HepG2 (cell line): ENCODE measurements around the gene CYB5R3. TPM values are rescaled to one million over a fixed set of nuclear protein-coding genes. Genes with fewer than 3 reads are reported as not detected.

ENCODE experiments used
- ARID5B ChIP-seq: IDR thresholded peaks from 2 replicates; pipeline ENCODE4 v1.4.0; 2020; ENCODE audit warnings: mild to moderate bottlenecking, missing genetic modification reagents
- CBX5 ChIP-seq: sonication (generic); formaldehyde crosslinking; IDR thresholded peaks from 2 replicates; pipeline ENCODE4 v1.4.0; 2020; ENCODE audit warnings: missing genetic modification reagents, borderline replicate concordance
- CREM ChIP-seq, 2 experiments: sonication (generic) in 1 of 2; formaldehyde crosslinking in 1 of 2; IDR thresholded peaks; 2 replicates each; pipeline versions ENCODE4 v1.4.0 to v1.6.1; 2016 to 2020; ENCODE audit warnings: antibody characterized with exemption in 1 of 2, mild to moderate bottlenecking in 1 of 2, missing genetic modification reagents in 1 of 2
- FOXP4 ChIP-seq: sonication (generic); formaldehyde crosslinking; IDR thresholded peaks from 2 replicates; pipeline ENCODE4 v1.4.0; 2020; ENCODE audit warnings: missing genetic modification reagents
- KIAA2018 ChIP-seq: sonication (generic); formaldehyde crosslinking; IDR thresholded peaks from 2 replicates; pipeline ENCODE4 v1.5.0; 2020; ENCODE audit warnings: mild to moderate bottlenecking, missing genetic modification reagents, borderline replicate concordance
- MIER3 ChIP-seq: IDR thresholded peaks from 2 replicates; pipeline ENCODE4 v1.6.1; 2016; ENCODE audit warnings: missing compliant biosample characterization, borderline replicate concordance
- PITX1 ChIP-seq: sonication (generic); formaldehyde crosslinking; IDR thresholded peaks from 2 replicates; pipeline ENCODE4 v1.5.1; 2020; ENCODE audit warnings: mild to moderate bottlenecking, missing genetic modification reagents
- SPEN ChIP-seq: sonication (generic); formaldehyde crosslinking; IDR thresholded peaks from 2 replicates; pipeline ENCODE4 v1.5.1; 2020; ENCODE audit warnings: low read depth, mild to moderate bottlenecking, missing genetic modification reagents
- ZMAT3 ChIP-seq: sonication (generic); formaldehyde crosslinking; conservative IDR thresholded peaks from 2 replicates; pipeline ENCODE4 v1.7.0; 2021; ENCODE audit warnings: missing genetic modification reagents
- ZNF121 ChIP-seq: sonication (generic); formaldehyde crosslinking; IDR thresholded peaks from 2 replicates; pipeline ENCODE4 v1.5.0; 2020; ENCODE audit warnings: mild to moderate bottlenecking, missing genetic modification reagents
- ZNF704 ChIP-seq: sonication (generic); formaldehyde crosslinking; IDR thresholded peaks from 2 replicates; pipeline ENCODE4 v1.8.1; 2023; ENCODE audit warnings: mild to moderate bottlenecking, inconsistent platforms, moderate library complexity, missing genetic modification reagents, borderline replicate concordance
- polyA plus RNA-seq, 8 experiments: library from polyadenylated mRNA; depleted of rRNA in 3 of 8; stranded (reverse) in 7 of 8; unstranded in 1 of 8; fragments of >200 nt; fragmentation: Illumina TruSeq in 4 of 8; extraction: Trizol in 4 of 8; gene quantifications; 2 replicates each; pipeline versions ENCODE4 v1.2.1 to v1.2.3, GENCODE V29; 2011 to 2016; ENCODE audit warnings: low read depth in 4 of 8, missing spikeins in 1 of 8, mixed read lengths in 1 of 8; ENCODE audit not compliant: insufficient read depth in 1 of 8
- total RNA-seq, 5 experiments: library from RNA; depleted of rRNA; stranded (reverse); fragments of >200 nt; fragmentation: Illumina TruSeq; extraction: Trizol; gene quantifications; 2 replicates each; pipeline ENCODE4 v1.2.3, GENCODE V29; 2016; ENCODE audit warnings: low read depth in 1 of 5

Gene CYB5R3
- total and polyA plus RNA-seq, 2 of the 13 experiments (the other 11 are each of a cell fraction or from before 2014, with no cell fraction given) = 32.4 to 305 TPM

- no peak for TF ChIP-seq KIAA2018 (CRISPR knock-in tag)
- TF ChIP-seq ZMAT3 = peak; percentile 61; the same call in 1 of the 2 replicates
- peak; percentile 83 for TF ChIP-seq ARID5B (CRISPR knock-in tag)
- 0 out of 2 replicates have a peak, but pooled peaks have one; percentile 44 for TF ChIP-seq MIER3 (CRISPR knock-in tag)
- peak; percentile 25; the same call in 1 of the 2 replicates for TF ChIP-seq FOXP4 (CRISPR knock-in tag)
- TF ChIP-seq CBX5 = peak; percentile 68; the same call in 1 of the 2 replicates
- TF ChIP-seq SPEN (CRISPR knock-in tag) = no peak
- peak; percentile 78 for TF ChIP-seq PITX1 (CRISPR knock-in tag)
- TF ChIP-seq ZNF704 = no peak
- peak; percentile 93 for TF ChIP-seq ZNF121
- TF ChIP-seq CREM (IDR thresholded peaks at IDR 0.05) = peak; percentile 46; the same call in 1 of the 2 replicates
- TF ChIP-seq CREM (CRISPR knock-in tag; IDR thresholded peaks at IDR 0.05) = no peak
These were observed 39.3 kb upstream of the CYB5R3 start (continued) for GRCh38 chr22:42688241-42689211.
